Stimulated activated naive B cell treated with anti-CD40 and anti-IgM and Interleukin-4, amounts not matched to agents 10 μg/mL and 1 μg/mL and 100 μg/mL, for 72 hours (primary cell): Measurements from ENCODE around the gene FGFR4.
A peak's percentile ranks its signal among the peaks of the same experiment; 100 is the strongest.

Experiments
- ATAC-seq, 2 donors: fragments of 150-1000 bp; cut with Tn5 transposase; replicated peaks; 2 replicates each; pipeline ENCODE4 v1.10.0; 2021; ENCODE audit warnings: moderate library complexity in 1 of 2
- DNase-seq: peaks from one replicate; pipeline ENCODE4 v3.0.0; 2021
- H3K27ac Mint-ChIP-seq: one replicate; pipeline ENCODE4 v1.8.0; 2022; ENCODE audit warnings: mild to moderate bottlenecking, mixed read lengths
- H3K27me3 Mint-ChIP-seq, 2 donors: one replicate each; pipeline ENCODE4 v1.8.0; 2022; ENCODE audit warnings: mixed read lengths in 2 of 2
- H3K36me3 Mint-ChIP-seq, 2 donors: one replicate each; pipeline ENCODE4 v1.8.0; 2022; ENCODE audit warnings: mixed read lengths in 2 of 2, mild to moderate bottlenecking in 1 of 2
- H3K4me1 Mint-ChIP-seq, 2 donors: one replicate each; pipeline ENCODE4 v1.8.0; 2022; ENCODE audit warnings: mixed read lengths in 2 of 2, mild to moderate bottlenecking in 1 of 2
- H3K4me3 Mint-ChIP-seq, 2 donors: one replicate each; pipeline ENCODE4 v1.8.0; 2022; ENCODE audit warnings: mild to moderate bottlenecking in 2 of 2, mixed read lengths in 2 of 2, moderate library complexity in 1 of 2
- H3K9me3 Mint-ChIP-seq, 2 donors: one replicate each; pipeline ENCODE4 v1.8.0; 2022; ENCODE audit warnings: mixed read lengths in 2 of 2, mild to moderate bottlenecking in 1 of 2

FGFR4 gene

DNA sequence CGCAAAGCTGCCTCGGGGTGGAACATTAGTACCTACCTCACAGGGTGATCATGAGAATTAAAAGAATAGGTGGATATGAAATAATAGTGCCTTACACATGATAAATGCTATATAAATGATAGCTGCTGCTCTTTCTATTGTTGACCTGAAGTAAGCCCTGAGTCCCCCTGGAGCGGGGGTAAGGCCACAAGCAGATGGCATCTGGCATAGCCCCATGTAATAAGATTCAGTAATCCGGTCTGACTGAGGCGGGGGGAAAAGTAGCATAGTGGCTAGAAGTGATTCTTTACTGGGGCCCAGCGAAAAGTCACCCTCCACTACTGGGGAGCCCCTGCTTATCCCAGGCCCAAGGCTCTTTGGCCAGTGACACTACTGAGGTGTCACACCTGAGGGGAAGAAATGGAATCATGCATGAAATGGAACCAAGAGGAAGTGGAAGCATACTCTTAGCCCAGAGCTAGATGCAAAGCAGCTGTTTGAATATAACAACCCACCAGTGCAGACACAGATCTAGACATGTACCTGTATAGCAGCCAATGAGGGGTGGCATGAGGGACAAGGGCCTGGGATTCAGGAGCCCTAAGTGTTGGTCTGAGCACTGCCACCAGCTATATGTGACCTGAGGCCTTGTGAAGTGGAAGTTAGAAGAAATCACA is 16.1 kb upstream of the FGFR4 start:
- peak; percentile 56 to 72 for ATAC-seq
- peak overlapping the region; percentile 82 for H3K27ac Mint-ChIP-seq
- H3K4me1 Mint-ChIP-seq, result peaks cover 21 to 28% of the 10 kb centered on the region in 2 donors
- DNase-seq, result no peak
- H3K27me3 Mint-ChIP-seq, result no peaks in the 10 kb centered on the region
- H3K36me3 Mint-ChIP-seq, result peaks cover 15 to 18% of the 10 kb centered on the region in 2 donors
- no peaks in the 10 kb centered on the region for H3K9me3 Mint-ChIP-seq
- H3K4me3 Mint-ChIP-seq, result peak overlapping the region; percentile 19 to 45

DNA sequence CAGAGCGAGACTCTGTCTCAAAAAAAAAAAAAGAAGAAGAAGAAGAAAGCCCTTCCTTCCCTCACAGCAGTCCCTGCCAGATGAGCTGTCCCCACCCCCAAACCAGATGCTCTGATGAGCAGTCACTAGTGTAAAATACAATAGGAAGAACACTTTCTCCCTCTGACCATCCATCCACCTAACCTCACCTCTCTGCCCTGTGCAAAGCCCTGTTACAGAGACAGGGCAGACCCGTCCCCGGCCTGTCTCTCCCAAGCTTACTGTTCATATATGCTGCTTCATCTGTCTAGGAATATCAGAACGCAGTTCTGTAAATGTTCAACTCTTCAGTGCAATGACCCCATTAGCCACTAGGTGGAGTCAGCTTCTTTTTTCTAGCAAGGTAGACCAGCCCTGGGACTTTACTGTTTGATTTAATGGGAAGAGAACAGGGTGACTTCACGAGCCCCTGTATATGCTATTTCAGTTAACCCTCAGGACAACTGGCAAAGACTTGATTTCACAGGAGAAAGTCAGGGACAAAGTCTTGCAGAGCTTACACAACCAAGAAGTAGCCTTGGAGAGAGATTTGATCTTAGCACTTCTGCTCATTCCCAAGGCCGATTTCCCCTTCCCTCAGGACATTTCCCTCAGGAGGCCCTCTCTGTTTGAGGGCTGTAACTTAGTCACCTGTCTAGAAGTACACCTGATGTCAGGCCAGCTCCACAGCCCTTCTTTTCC is 14.9 kb upstream of the FGFR4 start:
- peaks cover 11 to 14% of the 10 kb centered on the region in 2 donors for H3K36me3 Mint-ChIP-seq
- H3K27me3 Mint-ChIP-seq, result no peaks in the 10 kb centered on the region
- peak overlapping the region; percentile 46 to 68 for H3K4me3 Mint-ChIP-seq
- peak; percentile 86 to 89 for ATAC-seq
- no peaks in the 10 kb centered on the region for H3K9me3 Mint-ChIP-seq
- DNase-seq, result peak; percentile 57
- H3K4me1 Mint-ChIP-seq, result peaks cover 21 to 26% of the 10 kb centered on the region in 2 donors
- peak overlapping the region; percentile 0 for H3K27ac Mint-ChIP-seq

DNA sequence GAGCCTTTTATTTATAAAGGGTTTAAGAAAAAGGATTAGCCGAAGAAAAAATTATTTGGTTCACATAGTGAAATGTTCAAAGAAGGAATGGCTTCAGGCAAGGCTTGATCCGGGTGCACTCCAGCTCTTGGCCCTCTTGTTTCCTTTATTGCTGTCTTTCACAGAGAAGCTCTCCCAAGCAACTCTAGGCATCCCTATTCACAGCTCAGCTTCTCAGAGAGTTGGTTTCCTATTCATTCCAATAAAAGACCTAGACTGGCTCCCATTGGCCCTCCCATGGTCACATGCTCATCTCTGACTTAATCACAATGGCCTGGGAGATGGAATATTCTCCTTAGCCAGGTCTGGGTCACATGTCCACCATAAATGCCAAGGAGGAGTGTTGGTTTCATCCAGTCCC is 9.4 kb upstream of the FGFR4 start:
- DNase-seq (no peak), ATAC-seq (no peak)
- no peaks in the 10 kb centered on the region for H3K9me3 Mint-ChIP-seq
- peaks cover 2 to 3% of the 10 kb centered on the region in 2 donors for H3K4me1 Mint-ChIP-seq
- H3K27me3 Mint-ChIP-seq, result peaks cover 0 to under 1% of the 10 kb centered on the region in 2 donors
- H3K27ac Mint-ChIP-seq, result no peak overlapping the region
- peaks cover 4 to 8% of the 10 kb centered on the region in 2 donors for H3K36me3 Mint-ChIP-seq
- no peak overlapping the region for H3K4me3 Mint-ChIP-seq

DNA sequence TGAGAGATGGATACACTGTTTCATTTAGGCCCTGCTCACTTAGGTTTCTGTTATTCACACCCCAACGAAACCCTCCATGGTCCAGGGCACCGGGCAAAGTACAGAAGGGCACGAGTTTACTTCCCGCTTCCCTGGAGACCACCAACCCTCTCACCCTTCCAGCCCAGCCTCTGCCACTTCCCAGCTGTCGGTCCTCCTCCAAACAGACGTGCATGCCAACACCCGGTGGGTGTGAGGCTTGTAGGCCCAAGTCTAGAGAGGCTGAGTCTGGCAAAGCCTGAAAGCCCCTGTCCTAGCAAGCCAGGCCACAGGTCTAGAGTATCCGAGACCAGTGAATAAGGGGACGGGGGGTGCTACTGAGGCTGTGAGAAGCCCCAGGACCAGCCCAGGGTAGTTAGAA is 7.1 kb upstream of the FGFR4 start:
- peaks cover 0 to 2% of the 10 kb centered on the region in 2 donors for H3K4me1 Mint-ChIP-seq
- H3K27me3 Mint-ChIP-seq, result peaks cover 9 to 16% of the 10 kb centered on the region in 2 donors
- no peak overlapping the region for H3K27ac Mint-ChIP-seq
- H3K36me3 Mint-ChIP-seq, result peaks cover 4 to 5% of the 10 kb centered on the region in 2 donors
- DNase-seq, result no peak
- H3K4me3 Mint-ChIP-seq, result no peak overlapping the region
- no peak for ATAC-seq
- H3K9me3 Mint-ChIP-seq, result no peaks in the 10 kb centered on the region

DNA sequence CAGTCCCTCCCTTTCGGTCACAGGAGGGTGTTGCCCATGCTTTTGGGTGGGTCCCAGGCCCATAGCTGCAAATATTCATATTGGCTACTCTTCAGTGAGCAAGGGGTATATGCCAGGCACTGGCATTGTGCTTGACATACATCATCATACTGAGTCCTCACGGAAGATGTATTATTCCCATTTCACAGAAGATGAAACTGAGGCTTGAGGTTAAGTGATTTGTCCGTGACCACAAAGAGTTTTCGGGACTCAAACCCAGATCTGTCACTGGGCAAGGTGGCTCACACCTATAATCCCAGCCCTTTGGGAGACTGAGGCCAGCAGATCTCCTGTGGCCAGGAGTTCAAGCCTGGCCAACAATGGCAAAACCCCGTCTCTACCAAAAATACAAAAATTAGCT is 6.5 kb upstream of the FGFR4 start:
- peaks cover 3 to 4% of the 10 kb centered on the region in 2 donors for H3K4me1 Mint-ChIP-seq
- peaks cover 9 to 16% of the 10 kb centered on the region in 2 donors for H3K27me3 Mint-ChIP-seq
- H3K9me3 Mint-ChIP-seq, result no peaks in the 10 kb centered on the region
- no peak for DNase-seq
- H3K4me3 Mint-ChIP-seq, result no peak overlapping the region
- ATAC-seq, result no peak
- no peak overlapping the region for H3K27ac Mint-ChIP-seq
- H3K36me3 Mint-ChIP-seq, result peaks cover 4 to 5% of the 10 kb centered on the region in 2 donors

DNA sequence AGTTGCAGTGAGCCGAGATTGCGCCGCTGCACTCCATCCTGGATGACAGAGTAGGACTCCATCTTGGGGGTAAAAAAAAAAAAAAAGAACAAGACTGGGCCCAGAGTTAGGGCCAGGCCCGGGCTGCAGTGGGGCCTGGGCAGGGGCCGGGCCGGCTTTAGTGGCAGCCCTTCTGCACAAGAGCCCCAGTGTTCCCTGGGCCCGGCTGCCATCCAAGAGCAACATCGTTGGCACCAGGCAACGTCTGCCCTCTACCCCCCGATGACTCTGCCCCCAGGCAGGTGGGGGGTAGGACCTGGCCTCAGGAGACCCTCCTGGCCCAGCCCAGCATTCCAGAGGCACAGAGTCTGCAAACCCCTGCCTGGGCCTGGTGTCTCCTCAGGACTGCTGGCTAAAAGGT is 4.9 kb upstream of the FGFR4 start:
- DNase-seq (no peak), ATAC-seq (no peak)
- peaks cover 15 to 16% of the 10 kb centered on the region in 2 donors for H3K4me1 Mint-ChIP-seq
- no peak overlapping the region for H3K27ac Mint-ChIP-seq
- H3K4me3 Mint-ChIP-seq, result no peak overlapping the region
- H3K36me3 Mint-ChIP-seq, result peaks cover 0 to 3% of the 10 kb centered on the region in 2 donors
- peaks cover 9 to 16% of the 10 kb centered on the region in 2 donors for H3K27me3 Mint-ChIP-seq
- no peaks in the 10 kb centered on the region for H3K9me3 Mint-ChIP-seq

DNA sequence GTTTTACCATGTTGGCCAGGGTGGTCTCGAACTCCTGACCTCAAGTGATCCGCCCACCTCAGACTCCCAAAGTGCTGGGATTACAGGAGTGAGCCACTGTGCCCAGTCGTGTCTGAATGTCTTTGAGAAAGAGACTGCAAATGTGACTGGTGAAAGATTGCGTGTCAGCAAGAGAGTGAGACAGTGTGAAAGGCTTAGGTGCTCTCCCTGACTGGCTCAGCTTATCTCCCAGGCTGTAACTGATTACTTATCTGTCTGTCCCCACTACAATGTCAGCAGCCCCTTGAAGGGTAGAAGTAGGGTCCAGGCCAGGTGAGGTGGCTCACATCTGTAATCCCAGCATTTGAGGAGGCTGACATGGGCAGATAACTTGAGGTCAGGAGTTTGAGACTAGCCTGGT is 3.4 kb upstream of the FGFR4 start:
- H3K27me3 Mint-ChIP-seq, result peaks cover 14 to 26% of the 10 kb centered on the region in 2 donors
- no peak overlapping the region for H3K4me3 Mint-ChIP-seq
- ATAC-seq (no peak), DNase-seq (no peak)
- H3K9me3 Mint-ChIP-seq, result no peaks in the 10 kb centered on the region
- H3K4me1 Mint-ChIP-seq, result peaks cover 19 to 22% of the 10 kb centered on the region in 2 donors
- no peaks in the 10 kb centered on the region for H3K36me3 Mint-ChIP-seq
- H3K27ac Mint-ChIP-seq, result no peak overlapping the region

DNA sequence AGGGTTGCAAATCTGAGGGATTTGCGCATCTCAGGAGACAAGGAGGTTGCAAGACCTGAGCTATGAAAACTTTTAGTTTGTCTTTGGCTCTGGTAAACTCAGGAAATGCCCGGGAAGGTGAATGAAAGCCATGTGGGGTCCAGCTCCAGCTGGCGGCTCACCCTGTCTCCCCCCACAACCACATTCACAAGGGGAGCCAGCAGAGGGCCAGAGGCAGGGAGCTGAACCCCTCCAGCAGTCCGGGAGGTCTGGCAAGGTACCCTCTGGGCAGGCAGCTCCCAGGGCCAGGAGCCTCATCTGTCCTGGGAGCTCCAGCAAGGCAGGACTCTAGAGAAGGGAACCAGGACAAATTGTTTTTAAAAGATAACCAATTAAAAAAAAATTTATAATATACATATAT is 2.5 kb upstream of the FGFR4 start:
- Mint-ChIP-seq H3K27ac (no peak overlapping the region), H3K4me3 (no peak overlapping the region), H3K36me3 (no peaks in the 10 kb centered on the region), H3K4me1 (peaks cover 19 to 22% of the 10 kb centered on the region in 2 donors), H3K27me3 (peaks cover 14 to 28% of the 10 kb centered on the region in 2 donors), H3K9me3 (no peaks in the 10 kb centered on the region)
- DNase-seq, result no peak
- no peak for ATAC-seq

DNA sequence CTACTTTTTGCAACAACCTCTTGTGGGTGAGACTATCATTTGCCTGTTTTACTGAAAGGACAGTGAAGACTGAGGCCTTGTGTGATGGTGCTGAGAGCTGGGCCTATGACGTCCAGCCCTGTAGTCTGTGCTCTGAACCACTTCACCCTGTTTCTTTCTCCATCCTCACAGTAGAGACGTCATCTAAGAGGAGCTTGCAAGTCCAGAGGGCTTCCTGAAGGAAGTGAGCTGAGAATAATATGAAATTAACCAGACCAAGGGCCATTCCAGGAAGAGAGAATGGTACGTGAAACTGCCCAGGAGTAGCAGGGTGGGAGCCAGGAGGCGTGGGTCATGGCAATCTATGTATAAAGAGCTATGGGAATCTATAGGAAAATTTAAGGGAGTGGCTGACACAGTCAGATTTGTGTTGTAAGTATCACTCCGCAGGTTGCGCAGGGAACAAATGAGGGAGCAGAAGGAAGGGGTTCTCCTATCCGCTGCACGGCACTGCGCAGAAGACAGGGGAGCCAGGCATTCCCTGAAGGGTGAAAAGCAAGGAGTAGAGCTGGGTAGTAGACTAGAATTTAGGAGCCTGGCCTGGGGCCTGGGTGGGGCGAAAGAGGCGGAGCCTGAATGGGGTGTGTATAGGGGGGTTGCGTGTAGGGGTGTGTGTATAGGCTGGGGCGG is 596 bp upstream of the FGFR4 start:
- H3K4me3 Mint-ChIP-seq, result peak overlapping the region; percentile 72 to 73
- peaks cover 19 to 22% of the 10 kb centered on the region in 2 donors for H3K4me1 Mint-ChIP-seq
- H3K27me3 Mint-ChIP-seq, result peaks cover 17 to 28% of the 10 kb centered on the region in 2 donors
- ATAC-seq (no peak), DNase-seq (peak; percentile 12)
- H3K36me3 Mint-ChIP-seq, result no peaks in the 10 kb centered on the region
- H3K9me3 Mint-ChIP-seq, result no peaks in the 10 kb centered on the region
- H3K27ac Mint-ChIP-seq, result peak overlapping the region; percentile 0

DNA sequence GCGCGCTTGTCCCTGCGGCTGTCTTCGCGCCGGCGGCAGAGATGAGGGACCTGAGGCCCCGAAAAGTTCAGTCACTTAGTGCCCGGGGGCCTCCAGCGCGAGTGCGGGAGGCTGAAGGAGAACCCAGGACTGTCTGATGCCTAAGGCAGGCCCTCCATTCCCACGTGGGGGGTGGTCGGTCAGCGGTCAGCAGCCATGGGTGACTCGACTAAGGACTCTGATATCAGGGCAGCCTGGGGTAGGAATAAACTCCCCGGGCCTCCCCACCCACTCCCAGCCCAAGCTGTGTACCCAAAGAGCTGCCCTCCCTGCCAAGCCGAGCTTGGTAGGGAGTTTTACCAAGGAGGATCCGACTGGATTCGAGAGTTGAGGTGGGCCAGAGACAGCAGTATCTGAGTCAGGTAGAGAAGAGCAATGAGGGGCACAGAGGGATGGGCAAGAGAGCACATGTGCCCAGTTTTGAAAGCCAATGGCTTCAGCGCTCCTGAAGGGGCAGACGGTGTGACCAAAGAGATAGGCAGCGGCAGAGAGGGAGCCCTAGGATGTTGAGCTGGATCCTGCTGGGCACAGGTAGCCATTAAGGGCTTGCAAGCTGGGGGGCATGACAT is 787 bp downstream of the FGFR4 start:
- Mint-ChIP-seq H3K9me3 (no peaks in the 10 kb centered on the region), H3K4me3 (peak overlapping the region in 1 of 2 donors; percentile 1), H3K27me3 (peaks cover 17 to 26% of the 10 kb centered on the region in 2 donors), H3K27ac (no peak overlapping the region), H3K36me3 (no peaks in the 10 kb centered on the region), H3K4me1 (peaks cover 19 to 22% of the 10 kb centered on the region in 2 donors)
- ATAC-seq (no peak), DNase-seq (no peak)

DNA sequence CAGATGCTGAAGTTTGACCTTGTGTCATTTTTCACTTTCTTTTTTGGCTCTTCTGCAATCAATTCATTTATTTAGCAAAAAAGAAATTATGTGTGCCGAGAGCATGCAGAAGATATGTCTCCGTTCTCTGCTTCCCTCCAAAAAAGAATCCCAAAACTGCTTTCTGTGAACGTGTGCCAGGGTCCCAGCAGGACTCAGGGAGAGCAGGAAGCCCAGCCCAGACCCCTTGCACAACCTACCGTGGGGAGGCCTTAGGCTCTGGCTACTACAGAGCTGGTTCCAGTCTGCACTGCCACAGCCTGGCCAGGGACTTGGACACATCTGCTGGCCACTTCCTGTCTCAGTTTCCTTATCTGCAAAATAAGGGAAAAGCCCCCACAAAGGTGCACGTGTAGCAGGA is 2.4 kb downstream of the FGFR4 start:
- Mint-ChIP-seq H3K4me1 (peaks cover 17 to 22% of the 10 kb centered on the region in 2 donors), H3K4me3 (no peak overlapping the region), H3K27me3 (peaks cover 9 to 14% of the 10 kb centered on the region in 2 donors), H3K27ac (no peak overlapping the region), H3K9me3 (no peaks in the 10 kb centered on the region), H3K36me3 (no peaks in the 10 kb centered on the region)
- DNase-seq (no peak), ATAC-seq (no peak)

DNA sequence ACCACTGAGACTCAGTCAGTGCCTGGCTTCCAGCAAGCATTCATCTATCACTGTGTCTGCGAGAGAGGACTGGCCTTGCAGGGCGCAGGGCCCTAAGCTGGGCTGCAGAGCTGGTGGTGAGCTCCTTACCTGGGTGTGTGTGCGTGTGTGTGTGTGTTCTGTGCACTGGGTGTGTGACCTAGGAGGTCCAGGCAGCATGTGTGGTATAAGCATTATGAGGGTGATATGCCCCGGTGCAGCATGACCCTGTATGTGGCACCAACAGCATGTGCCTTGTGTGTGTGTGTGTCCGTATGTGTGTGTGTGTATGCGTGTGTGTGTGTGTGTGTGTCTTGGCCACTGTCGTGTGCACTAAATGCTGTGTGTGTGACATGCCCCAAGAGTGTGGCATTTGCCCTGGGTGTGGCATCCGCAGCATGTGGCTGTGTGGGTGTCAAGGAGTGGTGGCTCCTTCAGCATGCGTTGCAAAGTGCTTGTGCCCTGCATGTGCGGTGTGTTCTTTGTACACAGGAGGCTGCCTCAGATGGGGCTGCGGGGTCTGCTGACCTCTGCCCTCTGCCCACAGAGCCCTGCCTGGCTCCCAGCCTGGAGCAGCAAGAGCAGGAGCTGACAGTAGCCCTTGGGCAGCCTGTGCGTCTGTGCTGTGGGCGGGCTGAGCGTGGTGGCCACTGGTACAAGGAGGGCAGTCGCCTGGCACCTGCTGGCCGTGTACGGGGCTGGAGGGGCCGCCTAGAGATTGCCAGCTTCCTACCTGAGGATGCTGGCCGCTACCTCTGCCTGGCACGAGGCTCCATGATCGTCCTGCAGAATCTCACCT is 3.3 kb downstream of the FGFR4 start:
- no peak for ATAC-seq
- no peak for DNase-seq
- H3K4me3 Mint-ChIP-seq, result no peak overlapping the region
- H3K27ac Mint-ChIP-seq, result no peak overlapping the region
- peaks cover 17 to 21% of the 10 kb centered on the region in 2 donors for H3K4me1 Mint-ChIP-seq
- no peaks in the 10 kb centered on the region for H3K9me3 Mint-ChIP-seq
- H3K36me3 Mint-ChIP-seq, result no peaks in the 10 kb centered on the region
- peaks cover 8 to 12% of the 10 kb centered on the region in 2 donors for H3K27me3 Mint-ChIP-seq

DNA sequence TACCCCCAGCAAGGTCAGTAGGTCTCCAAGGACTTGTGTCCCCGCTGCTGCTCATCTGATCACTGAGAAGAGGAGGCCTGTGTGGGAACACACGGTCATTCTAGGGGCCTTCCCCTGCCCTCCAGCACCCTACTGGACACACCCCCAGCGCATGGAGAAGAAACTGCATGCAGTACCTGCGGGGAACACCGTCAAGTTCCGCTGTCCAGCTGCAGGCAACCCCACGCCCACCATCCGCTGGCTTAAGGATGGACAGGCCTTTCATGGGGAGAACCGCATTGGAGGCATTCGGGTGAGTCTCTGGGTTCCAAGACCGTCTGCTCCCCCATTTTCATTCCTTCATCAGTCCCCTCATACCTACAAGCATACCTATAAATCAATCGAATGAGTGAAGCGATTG is 4.1 kb downstream of the FGFR4 start:
- Mint-ChIP-seq H3K4me3 (no peak overlapping the region), H3K4me1 (peaks cover 11 to 14% of the 10 kb centered on the region in 2 donors), H3K27ac (no peak overlapping the region), H3K27me3 (peaks cover 8 to 12% of the 10 kb centered on the region in 2 donors), H3K36me3 (no peaks in the 10 kb centered on the region), H3K9me3 (no peaks in the 10 kb centered on the region)
- DNase-seq (no peak), ATAC-seq (no peak)
